ENCODE data around the gene FABP3.

GRCh38 chr1:31364561-31365250, 8.2 kb downstream of the FABP3 start:
- TF ChIP-seq POLR2AphosphoS5 (IDR thresholded peaks at IDR 0.05) = no peak
- no peak for TF ChIP-seq CTCF (IDR thresholded peaks at IDR 0.05)
- no peak for TF ChIP-seq POLR2A (IDR thresholded peaks at IDR 0.05)
